ENCODE measurements around the gene DDX31. TPM values are rescaled to one million over a fixed set of nuclear protein-coding genes. Genes with fewer than 3 reads are reported as not detected.

DDX31 gene
- total and polyA plus RNA-seq, 7 donors, result 5.5 to 12.4 (median 8.6) TPM

GRCh38 chr9:132645711-132646110 lies 24.1 kb downstream of the DDX31 start:
- ATAC-seq, result no peak
- no peaks in the 10 kb centered on the region for H3K9me3 ChIP-seq
- TF ChIP-seq CTCF (IDR thresholded peaks at IDR 0.05), result no peak
- intact Hi-C loops (cut with DNase I), result no loop called here
- no peak overlapping the region for H3K27ac ChIP-seq
- 96 to 97% (median 97%) methylated on average over 15 of the region's 15 CpGs for WGBS, 3 donors
- no peaks in the 10 kb centered on the region for H3K4me1 ChIP-seq
- H3K27me3 ChIP-seq (ENCODE audit: insufficient read depth in 3 of 3, low read length in 2 of 3), result no peaks in the 10 kb centered on the region
- no peak for DNase-seq
- H3K4me3 ChIP-seq, result no peak overlapping the region
- H3K36me3 ChIP-seq (ENCODE audit: insufficient read depth in 1 of 2, low read depth in 1 of 2), result peaks cover 14 to 100% of the 10 kb centered on the region in 2 donors

- intact Hi-C loops (cut with DNase I), result no loop called here
- WGBS, 3 donors, result 92 to 97% (median 96%) methylated on average over 8 of the region's 8 CpGs
- no peak for DNase-seq
- H3K27me3 ChIP-seq (ENCODE audit: insufficient read depth in 3 of 3, low read length in 2 of 3), result no peaks in the 10 kb centered on the region
- no peak for ATAC-seq
- no peak overlapping the region for H3K4me3 ChIP-seq
- peaks cover 14 to 100% of the 10 kb centered on the region in 2 donors for H3K36me3 ChIP-seq (ENCODE audit: insufficient read depth in 1 of 2, low read depth in 1 of 2)
- H3K27ac ChIP-seq, result no peak overlapping the region
- H3K4me1 ChIP-seq, result no peaks in the 10 kb centered on the region
- no peak for TF ChIP-seq CTCF (IDR thresholded peaks at IDR 0.05)
- no peaks in the 10 kb centered on the region for H3K9me3 ChIP-seq
Observed at GRCh38 chr9:132645306-132645705, 24.5 kb downstream of the DDX31 start.

GRCh38 chr9:132644251-132644650 lies 25.5 kb downstream of the DDX31 start:
- Histone ChIP-seq H3K36me3 (ENCODE audit: insufficient read depth in 1 of 2, low read depth in 1 of 2) (peaks cover 10 to 100% of the 10 kb centered on the region in 2 donors), H3K4me3 (no peak overlapping the region)
- no peak for TF ChIP-seq CTCF (IDR thresholded peaks at IDR 0.05)

GRCh38 chr9:132641216-132641615 lies 28.6 kb downstream of the DDX31 start:
- ATAC-seq (no peak), DNase-seq (no peak)
- intact Hi-C loops (cut with DNase I), result no loop called here
- no peak overlapping the region for H3K27ac ChIP-seq
- H3K9me3 ChIP-seq, result no peaks in the 10 kb centered on the region
- peaks cover 11 to 89% of the 10 kb centered on the region in 2 donors for H3K36me3 ChIP-seq (ENCODE audit: insufficient read depth in 1 of 2, low read depth in 1 of 2)
- no peak for TF ChIP-seq CTCF (IDR thresholded peaks at IDR 0.05)
- no peak overlapping the region for H3K4me3 ChIP-seq
- no peaks in the 10 kb centered on the region for H3K27me3 ChIP-seq (ENCODE audit: insufficient read depth in 3 of 3, low read length in 2 of 3)
- 75 to 83% (median 81%) methylated on average over 4 of the region's 4 CpGs for WGBS, 3 donors
- H3K4me1 ChIP-seq, result no peaks in the 10 kb centered on the region

More at GRCh38 chr9:132644251-132644650, 25.5 kb downstream of the DDX31 start:
- DNase-seq (no peak), ATAC-seq (no peak)
- Histone ChIP-seq H3K9me3 (no peaks in the 10 kb centered on the region), H3K27ac (no peak overlapping the region), H3K4me1 (no peaks in the 10 kb centered on the region), H3K27me3 (ENCODE audit: insufficient read depth in 3 of 3, low read length in 2 of 3) (no peaks in the 10 kb centered on the region)
- intact Hi-C loops (cut with DNase I), result no loop called here
- 86 to 90% (median 87%) methylated on average over 3 of the region's 3 CpGs for WGBS, 3 donors

- no peak for TF ChIP-seq CTCF (IDR thresholded peaks at IDR 0.05)
- 87 to 96% (median 88%) methylated on average over 5 of the region's 5 CpGs for WGBS, 3 donors
- no peaks in the 10 kb centered on the region for H3K4me1 ChIP-seq
Observed at GRCh38 chr9:132639322-132639721, 30.5 kb downstream of the DDX31 start.

More at GRCh38 chr9:132639322-132639721, 30.5 kb downstream of the DDX31 start:
- no peaks in the 10 kb centered on the region for H3K9me3 ChIP-seq
- H3K27ac ChIP-seq, result no peak overlapping the region
- H3K27me3 ChIP-seq (ENCODE audit: insufficient read depth in 3 of 3, low read length in 2 of 3), result no peaks in the 10 kb centered on the region
- DNase-seq (no peak), ATAC-seq (no peak)
- intact Hi-C loops (cut with DNase I), result no loop called here
- H3K4me3 ChIP-seq, result no peak overlapping the region
- peaks cover 8 to 74% of the 10 kb centered on the region in 2 donors for H3K36me3 ChIP-seq (ENCODE audit: insufficient read depth in 1 of 2, low read depth in 1 of 2)
